ENCODE results near the gene DMAC2.
"Not testable (repeated sequence)": the region's sequence is repeated elsewhere in the genome, so short reads cannot be mapped to it uniquely, and the experiment has no call there.

The DMAC2 gene

DNA sequence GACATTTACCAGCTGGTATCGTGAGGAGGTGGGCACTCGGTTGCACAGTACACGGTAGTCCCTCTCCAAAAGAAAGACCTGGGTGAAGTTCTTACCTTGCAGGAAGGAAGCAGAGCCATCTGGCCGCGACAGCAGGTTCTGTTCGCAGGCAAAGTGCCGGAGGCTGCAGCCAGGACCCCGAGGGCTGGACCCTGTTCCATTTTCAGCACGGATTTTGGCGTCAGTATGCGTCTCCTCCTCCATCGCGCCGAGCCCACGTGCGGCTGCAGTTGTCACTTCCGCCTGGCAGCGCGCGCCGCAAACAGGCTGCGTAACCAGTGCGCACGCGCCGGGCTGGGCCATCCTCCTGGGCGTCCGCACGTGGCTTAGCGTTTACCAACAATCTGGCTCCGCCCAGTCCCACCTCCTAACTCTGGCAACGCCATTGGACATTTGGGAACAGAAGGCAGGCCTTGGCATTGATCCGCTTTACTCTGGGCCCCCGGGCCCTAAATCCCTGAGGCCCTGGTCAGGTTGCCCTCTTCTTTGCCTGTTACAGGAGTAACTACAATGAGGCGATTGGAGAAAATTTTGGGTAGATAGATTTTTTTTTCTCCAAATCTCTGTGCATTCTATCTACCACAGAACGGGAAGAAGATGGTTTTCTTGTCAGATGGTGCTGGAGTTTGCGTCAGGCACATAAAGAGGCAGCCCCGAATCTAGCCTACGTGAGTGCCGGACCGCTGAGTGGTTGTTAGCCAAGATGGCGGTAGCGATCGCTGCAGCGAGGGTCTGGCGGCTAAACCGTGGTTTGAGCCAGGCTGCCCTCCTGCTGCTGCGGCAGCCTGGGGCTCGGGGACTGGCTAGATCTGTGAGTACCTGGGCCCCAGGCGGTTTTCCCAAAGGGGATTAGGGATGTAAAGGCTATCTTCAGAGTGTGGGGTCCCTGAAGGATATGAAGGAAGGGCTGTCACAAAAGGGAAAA, 42.3 kb downstream of the DMAC2 start, which contains the start of the genes BCKDHA and EXOSC5:
Gene BCKDHA (plus strand): TSS at position 733 of the 964 bp plus-strand sequence. CDS start 10 bp downstream, at position 743.
Gene EXOSC5 (minus strand): TSS at position 274 of the 964 bp plus-strand sequence. CDS start 31 bp downstream, at position 243.
- DNase-seq, result peak; percentile 99

DNA sequence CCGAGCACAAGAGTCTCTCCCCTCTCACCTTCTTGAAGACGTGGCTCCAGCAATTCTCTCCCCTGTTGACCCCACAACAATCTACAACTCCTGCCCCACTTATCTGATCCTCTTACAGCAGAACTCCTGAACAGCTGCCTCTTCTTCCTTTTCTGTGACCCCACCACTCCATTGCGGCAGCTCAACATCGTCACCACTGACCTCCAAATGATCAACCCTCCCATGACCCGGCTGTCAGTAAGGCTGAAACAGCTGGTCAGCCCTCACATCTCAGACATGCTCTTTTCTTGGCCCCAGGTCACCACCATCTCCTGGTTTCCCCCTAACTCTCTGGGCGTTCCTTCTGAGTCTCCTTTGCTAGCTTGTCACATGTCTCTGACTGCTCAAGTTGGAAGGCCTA, 44.4 kb downstream of the DMAC2 start:
- no peak for DNase-seq

DNA sequence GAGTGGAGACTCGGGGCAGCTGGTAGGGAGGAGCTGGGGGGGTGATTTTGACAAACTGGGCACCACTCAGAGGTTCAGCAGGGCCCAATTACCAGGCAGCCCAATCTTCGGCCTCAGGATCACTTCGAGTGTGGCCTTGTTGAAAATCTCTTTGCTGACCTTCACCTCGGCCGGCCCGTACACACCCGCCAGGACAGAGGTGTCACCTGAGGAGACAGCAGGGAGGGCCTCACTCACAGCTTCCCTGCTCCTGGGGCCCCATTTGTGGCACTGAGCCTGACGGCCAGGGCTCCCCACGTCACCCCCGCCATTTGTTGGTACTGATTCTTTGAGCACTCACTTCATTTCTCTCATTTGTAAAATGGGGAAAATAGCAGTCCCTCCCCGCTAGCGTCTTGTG, 46.9 kb downstream of the DMAC2 start:
- no peak for DNase-seq

DNA sequence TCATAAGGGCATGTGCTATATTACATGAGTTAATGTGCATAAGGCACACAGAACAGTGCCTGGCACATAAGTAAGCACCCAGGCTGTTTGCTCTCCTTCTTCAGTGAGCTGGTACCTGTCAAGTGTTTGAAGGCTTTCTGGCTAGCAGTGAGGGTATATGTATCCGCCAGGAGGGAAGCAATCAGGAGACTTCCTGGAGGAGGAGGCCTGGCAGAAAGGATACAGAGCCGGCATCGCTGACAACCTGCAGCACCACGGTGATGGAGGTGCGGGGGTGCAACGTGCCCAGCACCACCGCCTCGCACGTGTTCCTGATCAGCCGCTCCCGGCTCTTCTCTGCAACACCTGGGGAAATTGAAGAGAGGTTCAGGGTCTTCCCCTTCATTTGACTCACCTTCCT, 48.1 kb downstream of the DMAC2 start:
- no peak for DNase-seq

GRCh38 chr19:41386442-41386841, 53.3 kb downstream of the DMAC2 start:
- no peak for DNase-seq

DNA sequence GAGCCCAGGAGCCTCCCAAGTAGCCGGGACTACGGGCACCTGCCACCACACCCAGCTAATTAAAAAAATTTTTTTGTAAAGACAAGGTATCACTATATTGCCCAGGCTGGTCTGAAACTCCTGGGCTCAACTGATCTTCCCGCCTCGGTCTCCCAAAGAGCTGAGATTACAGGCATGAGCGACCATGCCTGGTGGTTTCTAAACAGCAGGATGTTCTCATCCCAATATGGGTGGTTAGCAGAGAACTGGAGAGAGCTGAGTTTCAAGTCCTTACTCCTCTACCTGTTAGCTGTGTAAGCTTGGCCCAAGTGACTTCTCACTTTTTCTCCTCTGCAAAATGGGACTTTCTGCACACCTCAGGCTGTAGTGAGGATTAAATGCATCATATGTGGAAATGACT, 55.4 kb downstream of the DMAC2 start:
- DNase-seq, result no peak

- not testable (repeated sequence) for DNase-seq
These were observed 58.2 kb downstream of the DMAC2 start for GRCh38 chr19:41381536-41381935.

All from stimulated activated CD4-positive, alpha-beta T cell treated with anti-CD3 and anti-CD28 coated beads, Interleukin-4, amount 100 ng/mL, for 24 hours (primary cell).